Pons (tissue), 1 donor: Measurements from ENCODE around the gene CHST2.

ENCODE experiments used
- DNase-seq: peaks from one replicate; pipeline ENCODE4 v3.0.0-alpha.2; 2016; ENCODE audit warnings: low spot score

The CHST2 gene

GRCh38 chr3:143134471-143134870, 14.9 kb downstream of the CHST2 start:
- DNase-seq = no peak

- DNase-seq = peak; percentile 46
Measured at GRCh38 chr3:143135150-143135549, 15.6 kb downstream of the CHST2 start.

GRCh38 chr3:143137435-143138036, 18.0 kb downstream of the CHST2 start:
- no peak for DNase-seq

- no peak for DNase-seq
Measured at GRCh38 chr3:143138953-143139352, 19.4 kb downstream of the CHST2 start.

- DNase-seq = no peak
Measured at GRCh38 chr3:143139762-143140161, 20.2 kb downstream of the CHST2 start.

- DNase-seq = no peak
Measured at GRCh38 chr3:143140550-143140949, 21.0 kb downstream of the CHST2 start.

- DNase-seq = no peak
Measured at GRCh38 chr3:143142354-143142753, 22.8 kb downstream of the CHST2 start.

- DNase-seq = no peak
Measured at GRCh38 chr3:143145906-143146305, 26.3 kb downstream of the CHST2 start.

GRCh38 chr3:143146486-143147274, 27.1 kb downstream of the CHST2 start:
- DNase-seq = no peak

- no peak for DNase-seq
Measured at GRCh38 chr3:143147707-143148106, 28.1 kb downstream of the CHST2 start.

- no peak for DNase-seq
Measured at GRCh38 chr3:143150071-143150470, 30.5 kb downstream of the CHST2 start.

GRCh38 chr3:143151004-143151731, 31.6 kb downstream of the CHST2 start:
- no peak for DNase-seq

GRCh38 chr3:143152043-143152442, 32.5 kb downstream of the CHST2 start:
- no peak for DNase-seq

- no peak for DNase-seq
Measured at GRCh38 chr3:143155756-143156155, 36.2 kb downstream of the CHST2 start.

GRCh38 chr3:143158014-143158988, 38.7 kb downstream of the CHST2 start:
- no peak for DNase-seq

GRCh38 chr3:143160437-143160836, 40.9 kb downstream of the CHST2 start:
- no peak for DNase-seq

GRCh38 chr3:143163562-143164100, 44.1 kb downstream of the CHST2 start:
- peak; percentile 14 for DNase-seq

- no peak for DNase-seq
Measured at GRCh38 chr3:143165211-143165610, 45.6 kb downstream of the CHST2 start.

- DNase-seq = peak; percentile 28
Measured at GRCh38 chr3:143165612-143166285, 46.2 kb downstream of the CHST2 start.

GRCh38 chr3:143166376-143166775, 46.8 kb downstream of the CHST2 start:
- no peak for DNase-seq
